Neuron (in vitro differentiated cells): ENCODE measurements around the gene PHKB.

Experiments
- H2AFZ ChIP-seq: one replicate; pipeline ENCODE4 v1.6.1; 2013; ENCODE audit warnings: low read depth, mild to moderate bottlenecking, inconsistent platforms, low read length, moderate library complexity
- H3K27me3 ChIP-seq: one replicate; pipeline ENCODE4 v1.6.1; 2013; ENCODE audit warnings: low read length; ENCODE audit not compliant: insufficient read depth
- H3K36me3 ChIP-seq: one replicate; pipeline ENCODE4 v1.6.1; 2013; ENCODE audit warnings: low read length; ENCODE audit not compliant: insufficient read depth
- H3K4me1 ChIP-seq: one replicate; pipeline ENCODE4 v1.6.1; 2013; ENCODE audit warnings: low read length; ENCODE audit not compliant: insufficient read depth
- H3K4me3 ChIP-seq: 2 replicates; pipeline ENCODE4 v1.5.1; 2013; ENCODE audit warnings: mild to moderate bottlenecking, low read length, moderate library complexity
- H3K9me3 ChIP-seq: one replicate; pipeline ENCODE4 v1.6.1; 2013; ENCODE audit warnings: low read length

The PHKB gene

DNA sequence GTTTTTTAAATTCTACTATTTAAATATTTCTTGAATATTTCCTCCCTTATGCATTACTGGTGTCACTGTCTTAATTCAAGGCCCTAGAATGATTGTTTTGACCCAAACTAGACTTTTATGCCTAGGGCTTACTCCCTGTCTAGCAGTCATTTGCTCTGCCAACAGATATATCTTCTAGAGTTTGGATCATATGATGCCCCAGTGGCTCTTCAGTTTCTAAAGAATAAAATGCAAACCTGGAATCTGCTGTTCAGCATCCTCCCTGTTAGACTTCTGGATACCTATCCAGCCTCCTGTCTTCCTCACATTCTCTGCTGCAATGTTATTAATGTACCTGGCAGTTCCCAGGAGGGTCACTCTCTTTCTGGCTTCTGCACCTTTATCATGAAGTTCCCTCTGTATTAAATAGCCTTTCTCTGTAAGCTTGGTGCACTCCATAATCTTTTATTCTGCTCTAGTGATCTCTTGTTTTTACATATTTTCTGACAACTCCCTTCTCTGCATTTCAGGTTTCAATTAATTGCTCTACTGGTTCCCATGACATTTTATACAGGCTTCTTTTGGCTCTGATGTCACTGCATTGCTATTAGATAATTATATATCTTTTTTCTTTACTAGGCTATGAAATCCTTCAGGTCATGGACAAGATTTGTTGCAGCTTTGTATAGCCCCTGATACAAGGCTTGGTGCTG lies 15.7 kb downstream of the PHKB start:
- Histone ChIP-seq H3K27me3 (no peaks in the 10 kb centered on the region), H3K4me1 (no peaks in the 10 kb centered on the region), H3K36me3 (no peaks in the 10 kb centered on the region), H2AFZ (no peak overlapping the region), H3K9me3 (peaks cover 3% of the 10 kb centered on the region), H3K4me3 (no peak overlapping the region)

DNA sequence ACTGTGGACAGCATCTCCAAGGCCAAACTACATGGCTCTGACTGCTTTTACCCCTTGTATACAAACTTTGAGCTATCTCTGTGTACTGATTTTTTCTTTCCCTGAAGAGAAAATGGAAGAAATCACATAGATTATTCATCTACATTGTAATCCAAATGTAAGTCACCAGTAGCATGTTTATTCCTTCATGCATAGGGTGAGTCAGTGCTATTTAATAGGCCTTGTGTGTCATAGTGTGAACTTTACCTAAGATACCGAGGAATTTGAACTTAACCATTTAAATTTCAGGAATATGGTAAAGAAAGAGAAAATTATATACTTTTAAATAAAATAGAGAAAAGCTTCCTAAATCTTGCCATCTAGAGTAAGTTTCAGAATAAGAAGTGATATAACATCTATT lies 16.5 kb downstream of the PHKB start:
- H3K27me3 ChIP-seq, result no peaks in the 10 kb centered on the region
- H3K4me1 ChIP-seq, result no peaks in the 10 kb centered on the region
- H3K9me3 ChIP-seq, result peaks cover 2% of the 10 kb centered on the region
- no peak overlapping the region for H3K4me3 ChIP-seq
- H3K36me3 ChIP-seq, result no peaks in the 10 kb centered on the region
- no peak overlapping the region for H2AFZ ChIP-seq

DNA sequence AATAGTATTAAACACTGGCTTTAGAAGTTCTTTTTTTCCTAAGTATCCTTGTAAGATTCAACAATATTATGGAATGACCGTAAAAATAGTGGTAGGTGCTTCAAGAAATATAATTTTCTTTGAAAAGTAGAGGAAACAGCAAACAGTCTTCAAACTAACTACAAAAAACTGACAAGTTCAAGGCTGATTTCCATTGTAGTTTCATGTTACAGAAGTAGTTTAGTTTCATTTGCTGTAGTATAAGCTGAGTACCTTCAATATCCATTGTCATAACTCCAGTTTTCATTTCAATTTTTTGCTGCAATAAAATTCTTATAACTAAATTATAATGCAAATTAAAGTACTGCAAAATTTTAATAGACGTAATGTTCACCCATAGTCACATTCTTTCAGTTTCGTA lies 19.3 kb downstream of the PHKB start:
- no peak overlapping the region for H3K4me3 ChIP-seq
- H3K4me1 ChIP-seq, result no peaks in the 10 kb centered on the region

DNA sequence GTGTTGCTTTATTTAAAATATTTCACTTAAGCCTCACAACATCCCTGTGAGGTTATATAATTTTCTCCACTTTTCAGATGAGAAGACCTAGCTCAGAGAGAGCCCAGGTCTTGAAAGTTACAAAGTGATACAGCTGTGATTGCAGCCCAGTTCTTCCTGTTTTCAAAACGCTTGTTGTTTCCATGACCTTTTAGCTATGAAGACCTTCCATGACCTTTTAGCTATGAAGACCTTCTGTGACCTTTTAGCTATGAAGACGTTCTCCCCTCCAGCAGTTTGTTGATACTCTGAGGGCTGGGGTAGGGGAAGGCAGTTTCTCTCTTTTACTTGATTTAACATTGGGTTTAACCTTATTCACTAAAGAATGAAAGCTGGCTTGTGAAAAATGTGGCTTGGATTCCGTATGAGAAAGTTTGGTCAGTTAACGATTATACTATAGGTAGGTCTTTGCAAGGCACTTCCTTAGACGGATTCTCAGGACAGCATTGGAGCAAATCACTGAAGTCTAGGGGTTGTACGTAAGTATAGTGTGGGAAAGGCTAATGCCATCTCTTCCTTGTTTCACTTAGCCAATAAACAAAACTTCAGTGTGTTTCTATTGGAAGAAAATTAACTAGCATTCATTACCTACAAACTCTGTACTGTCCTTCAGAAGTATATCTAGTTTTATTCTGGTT lies 20.7 kb downstream of the PHKB start:
- Histone ChIP-seq H3K36me3 (no peaks in the 10 kb centered on the region), H3K27me3 (no peaks in the 10 kb centered on the region), H2AFZ (no peak overlapping the region), H3K9me3 (peaks cover 2% of the 10 kb centered on the region), H3K4me3 (no peak overlapping the region), H3K4me1 (no peaks in the 10 kb centered on the region)

More for the DNA sequence above, 19.3 kb downstream of the PHKB start:
- Histone ChIP-seq H3K9me3 (peaks cover 2% of the 10 kb centered on the region), H3K27me3 (no peaks in the 10 kb centered on the region), H3K36me3 (no peaks in the 10 kb centered on the region), H2AFZ (no peak overlapping the region)

DNA sequence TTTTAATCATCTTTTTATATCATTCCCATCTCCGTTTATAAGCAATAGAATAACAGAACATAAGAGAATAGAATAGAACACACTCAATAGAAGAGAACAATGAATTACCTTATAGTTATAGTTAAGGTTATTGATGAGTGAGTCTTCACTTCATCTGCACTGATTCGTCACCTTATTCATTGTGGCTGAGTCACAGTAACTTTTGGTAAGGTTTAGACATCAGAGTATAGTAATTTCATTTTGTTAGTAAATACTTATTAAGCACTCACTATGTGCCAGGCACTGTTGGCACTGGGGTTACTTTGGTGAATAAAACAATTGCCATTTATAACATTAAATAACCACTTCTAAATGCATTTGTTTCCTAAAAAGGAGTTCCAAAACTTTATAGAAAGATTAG lies 22.5 kb downstream of the PHKB start:
- no peaks in the 10 kb centered on the region for H3K36me3 ChIP-seq

DNA sequence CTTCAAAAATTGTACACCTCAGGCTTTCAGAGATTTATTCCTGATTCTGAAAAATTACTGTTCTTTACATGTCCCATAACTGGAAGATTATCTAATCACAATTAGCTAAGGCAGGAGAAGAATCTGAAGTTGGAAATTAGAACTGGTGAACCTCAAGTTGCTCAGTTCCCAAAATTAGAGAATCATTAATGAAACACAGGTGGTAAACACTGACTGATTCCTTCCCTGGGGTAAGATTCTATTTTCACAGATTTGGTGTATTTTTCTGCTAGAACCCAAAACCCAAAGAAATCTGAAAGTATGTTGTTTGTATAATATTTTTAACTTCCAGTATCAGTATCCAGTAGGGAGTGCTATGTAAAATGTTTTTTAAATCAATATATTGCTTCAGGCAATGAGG lies 25.7 kb downstream of the PHKB start:
- Histone ChIP-seq H3K9me3 (peaks cover 16% of the 10 kb centered on the region), H3K27me3 (no peaks in the 10 kb centered on the region), H3K36me3 (no peaks in the 10 kb centered on the region), H2AFZ (no peak overlapping the region), H3K4me1 (no peaks in the 10 kb centered on the region), H3K4me3 (no peak overlapping the region)

More for the DNA sequence above, 22.5 kb downstream of the PHKB start:
- Histone ChIP-seq H3K9me3 (peaks cover 8% of the 10 kb centered on the region), H3K4me1 (no peaks in the 10 kb centered on the region), H3K4me3 (no peak overlapping the region), H3K27me3 (no peaks in the 10 kb centered on the region), H2AFZ (no peak overlapping the region)

DNA sequence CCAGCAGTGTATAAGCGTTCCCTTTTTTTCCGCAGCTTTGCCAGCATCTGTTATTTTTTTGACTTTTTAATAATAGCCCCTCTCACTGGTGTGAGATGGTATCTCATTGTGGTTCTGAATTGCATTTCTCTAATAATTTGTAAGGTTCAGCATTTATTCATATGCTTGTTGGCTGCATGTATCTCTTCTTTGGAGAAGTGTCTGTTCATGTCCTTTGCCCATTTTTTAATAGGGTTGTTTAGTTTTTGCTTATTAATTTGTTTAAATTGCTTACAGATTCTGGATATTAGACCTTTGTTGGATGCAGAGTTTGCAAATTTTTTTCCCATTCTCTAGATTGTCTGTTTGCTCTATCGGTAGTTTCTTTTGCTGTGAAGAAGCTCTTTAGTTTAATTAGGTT lies 26.9 kb downstream of the PHKB start:
- H3K36me3 ChIP-seq, result no peaks in the 10 kb centered on the region
- no peak overlapping the region for H3K4me3 ChIP-seq
- H3K9me3 ChIP-seq, result peaks cover 19% of the 10 kb centered on the region
- H3K4me1 ChIP-seq, result peaks cover 4% of the 10 kb centered on the region
- no peaks in the 10 kb centered on the region for H3K27me3 ChIP-seq
- no peak overlapping the region for H2AFZ ChIP-seq

DNA sequence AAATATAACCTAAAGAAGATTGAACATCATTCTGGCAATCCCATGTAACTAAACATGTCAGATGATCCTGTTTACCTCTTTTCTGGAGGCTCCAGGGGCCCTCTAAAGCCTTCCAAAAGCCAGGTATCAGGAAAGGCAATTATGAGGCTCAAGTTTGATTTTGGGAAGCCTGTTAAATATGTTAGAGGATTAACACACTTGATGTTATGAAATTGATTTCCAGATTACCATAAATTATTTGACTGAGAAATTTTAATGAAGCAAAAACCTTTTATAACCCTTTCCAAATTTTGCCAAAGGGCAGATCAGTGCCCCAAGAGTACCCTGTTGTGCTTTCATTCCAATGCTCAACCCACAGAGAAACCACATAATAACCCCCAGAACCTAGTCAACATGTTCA lies 29.3 kb downstream of the PHKB start:
- Histone ChIP-seq H3K36me3 (no peaks in the 10 kb centered on the region), H2AFZ (no peak overlapping the region), H3K4me3 (no peak overlapping the region), H3K27me3 (no peaks in the 10 kb centered on the region), H3K4me1 (peaks cover 4% of the 10 kb centered on the region), H3K9me3 (peaks cover 19% of the 10 kb centered on the region)

DNA sequence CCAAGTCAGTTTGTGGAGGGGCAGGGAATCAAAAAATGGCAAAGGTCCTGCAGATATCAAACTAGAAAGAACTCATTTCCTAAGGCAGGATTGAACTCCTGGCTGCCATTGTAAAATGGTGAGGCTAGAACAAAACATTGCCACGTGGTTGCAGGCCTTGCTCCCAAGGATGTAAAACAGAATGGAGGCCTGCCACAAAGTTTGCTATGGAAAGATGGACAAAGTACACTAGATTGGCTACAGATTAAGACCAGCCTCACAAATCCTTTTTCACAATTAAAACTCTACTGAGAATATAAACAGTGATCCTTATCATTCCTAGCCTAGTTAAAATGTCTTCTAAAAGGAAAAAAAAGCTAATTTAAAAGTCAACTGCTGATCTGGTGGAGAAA lies 30.9 kb downstream of the PHKB start:
- Histone ChIP-seq H3K4me3 (no peak overlapping the region), H3K4me1 (peaks cover 4% of the 10 kb centered on the region)

DNA sequence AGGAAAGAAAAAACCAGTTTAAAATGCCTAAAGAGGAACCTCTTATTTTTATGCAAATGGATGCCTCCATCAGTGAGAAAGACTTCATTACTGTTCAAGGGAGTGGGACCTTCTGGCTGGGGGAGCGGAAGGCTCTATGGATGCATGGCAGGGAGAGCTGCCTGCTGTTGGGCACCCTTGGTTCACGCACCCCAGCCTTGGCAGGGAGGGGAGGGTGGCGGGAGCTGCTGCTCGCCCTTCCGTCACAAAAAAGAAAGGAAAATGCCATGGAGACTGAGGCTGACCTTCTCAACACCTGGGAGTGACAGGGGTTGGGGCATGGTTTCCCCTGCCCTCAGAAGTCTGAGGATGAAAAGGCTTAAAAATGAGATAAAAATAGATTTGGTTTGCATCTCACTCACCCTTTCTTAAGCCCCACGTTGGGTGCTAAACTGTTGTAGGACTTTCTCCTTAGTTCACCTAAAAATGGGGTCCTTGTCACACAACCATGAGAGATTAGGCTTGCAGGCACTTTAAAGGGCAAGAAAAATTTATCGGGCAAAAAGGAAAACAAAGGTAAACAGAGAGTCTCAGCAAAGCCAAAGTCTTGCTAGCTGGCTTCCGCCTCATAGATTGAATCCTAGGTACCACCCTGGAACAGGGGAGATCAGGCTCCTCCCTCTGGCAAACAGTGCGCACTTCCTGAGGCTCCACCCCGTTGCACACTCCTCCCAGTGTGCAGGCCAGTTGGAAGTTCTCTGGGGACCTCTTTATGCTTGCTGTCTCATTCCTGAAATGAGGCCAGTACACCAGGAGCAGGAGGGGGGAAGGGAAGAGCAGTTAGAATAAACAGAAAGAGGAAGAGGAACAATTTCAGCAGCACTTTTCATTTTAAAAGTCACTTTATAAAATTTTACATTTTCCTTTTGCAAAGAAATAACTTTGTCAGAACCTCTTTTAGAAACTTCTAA lies 31.6 kb downstream of the PHKB start:
- Histone ChIP-seq H3K4me1 (peaks cover 4% of the 10 kb centered on the region), H3K36me3 (no peaks in the 10 kb centered on the region), H3K4me3 (no peak overlapping the region), H2AFZ (no peak overlapping the region), H3K9me3 (peaks cover 16% of the 10 kb centered on the region), H3K27me3 (no peaks in the 10 kb centered on the region)

More for the DNA sequence above, 30.9 kb downstream of the PHKB start:
- Histone ChIP-seq H3K9me3 (peaks cover 19% of the 10 kb centered on the region), H3K27me3 (no peaks in the 10 kb centered on the region), H3K36me3 (no peaks in the 10 kb centered on the region), H2AFZ (no peak overlapping the region)

DNA sequence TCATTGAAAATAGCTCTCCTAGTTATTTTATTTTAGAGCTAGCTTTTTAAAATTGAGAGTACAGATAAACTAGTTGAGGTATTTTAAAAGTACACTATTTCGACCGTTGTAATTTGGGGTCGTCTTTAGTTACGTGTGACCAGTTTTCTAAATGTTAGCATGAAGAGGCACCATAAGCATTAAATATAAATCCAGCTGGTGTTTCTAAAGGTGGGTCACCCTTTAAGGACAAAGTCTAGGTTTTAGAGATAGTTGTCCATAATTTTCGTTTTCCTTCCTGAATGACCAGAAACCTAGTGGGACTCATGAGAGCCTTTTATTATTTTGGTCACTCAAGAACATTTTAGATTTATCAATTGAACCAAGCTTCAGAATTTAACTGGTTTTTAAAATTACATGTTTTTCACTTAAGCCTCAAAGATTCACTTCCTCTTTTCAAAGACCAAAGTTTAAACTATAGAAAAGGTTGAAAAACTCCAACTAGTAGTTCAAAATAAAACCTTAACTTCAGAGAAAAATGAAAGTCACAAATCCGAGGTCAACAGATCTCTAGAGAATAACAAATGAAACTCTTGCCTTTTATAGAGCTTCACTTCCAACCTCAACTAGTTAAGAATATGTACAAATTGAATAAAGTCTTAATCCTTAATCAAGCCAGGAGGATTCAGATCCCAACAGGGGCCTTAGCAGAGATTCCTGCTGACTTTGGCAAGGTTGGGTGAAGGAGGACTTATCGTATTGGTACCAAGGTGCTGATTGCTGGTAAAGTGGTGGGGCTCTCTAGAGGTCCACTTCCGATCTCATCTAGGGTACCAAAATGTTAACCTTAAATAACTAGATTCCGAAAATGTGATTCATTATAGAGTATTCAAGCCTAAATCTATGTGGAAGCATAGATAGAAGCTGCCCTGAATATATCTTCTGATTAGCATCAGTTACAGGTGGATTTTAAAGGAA lies 32.5 kb downstream of the PHKB start:
- H3K9me3 ChIP-seq, result peaks cover 13% of the 10 kb centered on the region
- no peak overlapping the region for H3K4me3 ChIP-seq
- H3K36me3 ChIP-seq, result peaks cover 3% of the 10 kb centered on the region
- no peaks in the 10 kb centered on the region for H3K27me3 ChIP-seq
- no peak overlapping the region for H2AFZ ChIP-seq
- peaks cover 4% of the 10 kb centered on the region for H3K4me1 ChIP-seq

DNA sequence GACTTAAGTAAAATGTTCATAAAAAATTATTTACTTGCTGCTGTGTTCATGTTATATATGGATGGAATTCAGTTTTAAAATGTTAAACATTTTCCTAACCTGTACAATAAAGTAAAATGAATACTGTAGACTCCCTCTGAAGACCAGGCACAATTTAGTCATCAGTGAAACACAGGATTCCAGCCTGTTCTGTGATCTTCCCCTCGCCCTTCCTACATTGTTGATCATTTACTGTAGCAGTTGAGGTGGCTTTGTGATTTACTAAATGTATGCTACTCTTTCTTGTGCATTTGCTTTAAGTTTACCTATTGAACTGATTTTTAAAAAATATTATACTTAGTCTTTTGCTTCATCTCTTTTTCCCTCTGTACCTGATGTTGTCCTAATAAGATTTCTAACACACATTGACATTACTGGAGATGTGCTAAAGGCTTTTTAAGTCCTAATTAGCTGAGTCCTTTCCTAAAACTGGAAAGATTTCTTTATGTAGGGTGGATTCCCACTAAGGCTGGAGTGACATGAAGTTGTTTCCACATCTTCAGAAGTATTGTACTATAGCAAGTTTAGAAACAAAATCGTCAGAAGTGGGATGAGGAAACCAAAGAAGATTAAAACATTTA lies 38.1 kb downstream of the PHKB start:
- Histone ChIP-seq H3K36me3 (peaks cover 36% of the 10 kb centered on the region), H3K27me3 (no peaks in the 10 kb centered on the region), H2AFZ (no peak overlapping the region), H3K9me3 (no peaks in the 10 kb centered on the region), H3K4me1 (no peaks in the 10 kb centered on the region), H3K4me3 (no peak overlapping the region)
